ENCODE measurements around the gene PRKCA. TPM values are rescaled to one million over a fixed set of nuclear protein-coding genes. Genes with fewer than 3 reads are reported as not detected.
A peak's percentile ranks its signal among the peaks of the same experiment; 100 is the strongest.

The PRKCA gene
- total RNA-seq, 1 experiment from 2014 or later: 21.8 TPM

DNA sequence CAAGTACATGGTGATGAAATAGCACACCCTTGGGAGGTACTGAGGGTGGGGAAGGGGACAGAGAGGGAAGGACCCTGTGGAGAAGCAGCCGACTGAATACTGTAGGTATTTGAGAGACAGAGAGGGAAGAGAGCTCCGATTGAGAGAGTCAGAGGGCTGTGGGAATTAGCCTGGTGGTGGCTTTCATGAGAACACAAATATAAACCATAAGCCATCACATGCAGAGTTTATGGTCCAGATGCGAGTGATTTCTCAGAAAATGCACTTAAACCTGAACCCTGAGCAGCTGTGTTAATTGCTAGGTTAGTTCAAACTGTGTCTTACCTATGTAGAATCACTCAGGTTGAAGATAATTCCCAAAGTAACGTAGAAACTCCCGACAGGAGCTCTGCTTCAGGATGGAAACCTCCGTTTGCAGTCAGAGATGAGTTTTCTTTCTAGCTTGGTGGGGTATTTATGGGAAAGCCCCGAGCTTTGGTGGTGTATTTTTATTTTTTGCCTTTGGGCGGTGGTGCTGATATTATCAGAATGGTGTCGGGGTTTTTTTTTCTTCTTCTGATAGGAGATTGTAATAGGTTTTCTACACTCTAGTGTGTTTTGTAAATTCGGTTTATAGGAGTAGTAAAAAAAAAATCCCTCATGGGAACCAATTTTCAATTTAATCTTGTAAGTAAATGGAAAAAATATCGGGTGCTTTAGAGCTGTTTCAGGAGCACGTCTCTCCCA is 347.6 kb downstream of the PRKCA start:
- no peak for DNase-seq (ENCODE audit: low read depth)

DNA sequence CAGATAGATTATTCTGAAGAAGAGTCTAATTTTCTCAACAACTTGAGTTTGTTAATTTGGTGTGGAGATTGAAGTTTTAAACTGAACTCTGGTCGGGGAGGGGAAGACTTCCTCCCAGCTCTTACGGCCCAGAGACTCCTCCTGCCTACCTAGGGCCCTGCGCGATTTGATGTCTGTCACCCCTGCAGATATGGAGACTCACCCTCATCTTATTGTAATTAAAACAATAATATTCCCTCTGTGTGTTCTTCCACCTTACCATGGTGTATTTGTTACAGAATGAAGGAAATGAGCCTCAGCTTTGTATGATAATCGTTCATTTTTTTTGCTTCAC is 348.1 kb downstream of the PRKCA start:
- no peak for DNase-seq (ENCODE audit: low read depth)

DNA sequence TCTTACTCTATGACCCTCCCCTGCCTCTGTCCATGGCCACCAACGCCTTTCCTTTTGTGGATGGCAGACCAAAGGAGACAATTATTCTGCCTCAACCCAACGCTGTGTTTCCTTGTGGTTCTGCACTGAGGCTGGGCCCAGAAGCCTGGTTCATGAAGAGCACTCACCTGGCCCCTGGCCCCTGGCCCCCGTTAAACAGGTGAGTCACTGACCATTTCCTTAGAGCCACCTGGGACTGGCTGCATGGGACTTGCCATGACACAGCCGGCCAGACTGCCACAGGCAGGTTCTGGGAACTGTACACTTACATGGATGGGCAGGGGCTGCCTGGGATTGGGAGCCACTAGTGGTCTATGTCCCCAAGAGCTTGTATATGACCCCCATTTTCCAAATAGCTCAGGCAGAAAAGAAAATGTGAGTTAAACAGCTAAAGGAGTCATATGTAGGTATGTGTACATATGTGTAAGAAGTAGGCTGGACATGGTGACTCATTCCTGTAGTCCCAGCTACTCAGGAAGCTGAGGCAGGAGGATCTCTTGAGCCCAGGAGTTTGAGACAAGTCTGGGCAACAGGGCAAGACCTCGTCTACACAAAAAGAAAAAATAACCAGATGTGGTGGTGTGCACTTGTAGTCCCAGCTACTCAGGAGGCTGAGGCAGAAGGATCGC is 350.6 kb downstream of the PRKCA start:
- DNase-seq (ENCODE audit: low read depth): no peak

DNA sequence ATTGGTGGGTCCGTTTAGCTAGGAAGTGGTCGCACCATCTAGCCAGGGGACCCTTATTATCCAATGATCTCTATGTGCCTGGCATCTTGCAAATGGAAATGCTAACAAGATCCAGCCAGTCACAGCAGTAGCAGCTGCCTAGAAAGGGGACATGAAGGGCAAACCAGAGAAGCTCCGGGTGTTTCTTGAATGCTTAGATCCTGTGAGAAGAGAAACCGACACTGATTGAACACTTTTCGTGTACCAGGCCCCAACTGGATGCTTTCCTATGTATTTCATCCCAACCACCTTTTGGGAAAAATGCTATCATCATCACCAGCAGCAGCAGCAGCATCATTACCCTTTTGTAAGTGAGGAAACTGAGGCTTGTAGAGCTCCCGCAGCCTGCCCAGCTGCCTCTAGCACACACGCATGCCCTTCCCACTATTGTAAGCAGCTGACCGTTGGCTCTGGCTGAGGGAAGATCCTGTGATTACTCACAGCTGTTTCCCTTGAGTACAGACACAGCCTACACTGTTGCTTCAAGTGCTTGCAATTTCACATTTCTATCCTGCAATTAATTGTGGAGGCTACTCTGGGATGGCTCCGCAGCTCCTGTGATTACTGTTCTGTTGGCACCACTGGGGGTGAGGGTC is 351.8 kb downstream of the PRKCA start:
- no peak for DNase-seq (ENCODE audit: low read depth)

DNA sequence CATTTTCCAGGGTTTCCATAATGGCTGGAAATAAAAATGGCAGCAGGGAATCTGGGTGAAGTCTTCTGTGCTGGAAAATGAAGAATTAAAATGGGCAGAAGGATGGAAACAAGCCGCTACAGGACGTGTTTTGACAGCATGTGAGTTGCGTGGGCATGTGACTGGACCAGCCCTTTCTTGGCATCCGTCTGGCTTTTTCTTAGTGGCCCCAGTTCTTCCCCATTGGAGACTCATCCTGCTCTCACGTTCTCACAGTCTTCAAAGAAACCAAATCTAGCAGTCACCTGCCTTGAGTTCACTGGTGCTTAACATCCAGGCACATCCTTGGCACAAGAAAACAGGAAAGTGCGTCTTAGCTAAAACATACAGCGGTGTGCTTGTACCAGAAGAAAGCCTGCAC is 352.4 kb downstream of the PRKCA start:
- no peak for DNase-seq (ENCODE audit: low read depth)

DNA sequence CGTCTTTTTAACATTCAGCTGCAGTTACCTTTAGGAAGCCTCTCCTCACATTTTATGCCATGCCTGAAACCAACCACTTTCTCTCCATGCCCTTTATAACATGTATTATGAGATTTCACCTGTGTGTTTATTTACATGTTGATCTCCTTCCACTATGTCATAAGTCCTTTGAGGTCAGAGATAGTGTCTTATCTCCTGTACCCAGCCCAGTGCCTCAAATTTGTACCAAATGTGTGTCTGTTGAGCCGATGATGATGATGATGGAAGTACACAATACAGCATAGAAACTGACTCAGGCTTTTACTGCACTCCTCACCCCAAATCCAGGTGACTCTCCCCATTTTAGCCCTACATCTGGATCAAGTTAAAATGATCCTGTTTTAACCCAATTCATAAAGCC is 353.0 kb downstream of the PRKCA start:
- no peak for DNase-seq (ENCODE audit: low read depth)

DNA sequence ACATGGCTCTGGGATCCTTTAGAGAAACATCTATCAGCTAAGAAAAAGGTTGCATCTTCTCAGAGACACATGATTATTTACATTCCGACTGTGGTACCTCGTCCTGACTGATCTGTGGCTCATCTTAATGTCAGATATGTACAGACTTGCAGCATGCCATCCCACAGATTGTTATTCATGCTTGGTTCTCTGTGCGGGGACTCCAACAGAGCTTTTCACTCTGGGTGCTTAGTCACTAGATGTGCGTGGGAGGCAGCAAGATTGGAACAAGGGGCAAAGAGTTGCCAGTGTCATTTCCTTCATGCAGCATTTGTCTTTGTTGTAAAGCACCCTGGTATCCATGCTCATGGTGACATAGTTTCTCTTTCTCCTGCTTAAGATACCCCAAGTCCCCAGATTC is 353.4 kb downstream of the PRKCA start:
- DNase-seq (ENCODE audit: low read depth): peak; percentile 71

DNA sequence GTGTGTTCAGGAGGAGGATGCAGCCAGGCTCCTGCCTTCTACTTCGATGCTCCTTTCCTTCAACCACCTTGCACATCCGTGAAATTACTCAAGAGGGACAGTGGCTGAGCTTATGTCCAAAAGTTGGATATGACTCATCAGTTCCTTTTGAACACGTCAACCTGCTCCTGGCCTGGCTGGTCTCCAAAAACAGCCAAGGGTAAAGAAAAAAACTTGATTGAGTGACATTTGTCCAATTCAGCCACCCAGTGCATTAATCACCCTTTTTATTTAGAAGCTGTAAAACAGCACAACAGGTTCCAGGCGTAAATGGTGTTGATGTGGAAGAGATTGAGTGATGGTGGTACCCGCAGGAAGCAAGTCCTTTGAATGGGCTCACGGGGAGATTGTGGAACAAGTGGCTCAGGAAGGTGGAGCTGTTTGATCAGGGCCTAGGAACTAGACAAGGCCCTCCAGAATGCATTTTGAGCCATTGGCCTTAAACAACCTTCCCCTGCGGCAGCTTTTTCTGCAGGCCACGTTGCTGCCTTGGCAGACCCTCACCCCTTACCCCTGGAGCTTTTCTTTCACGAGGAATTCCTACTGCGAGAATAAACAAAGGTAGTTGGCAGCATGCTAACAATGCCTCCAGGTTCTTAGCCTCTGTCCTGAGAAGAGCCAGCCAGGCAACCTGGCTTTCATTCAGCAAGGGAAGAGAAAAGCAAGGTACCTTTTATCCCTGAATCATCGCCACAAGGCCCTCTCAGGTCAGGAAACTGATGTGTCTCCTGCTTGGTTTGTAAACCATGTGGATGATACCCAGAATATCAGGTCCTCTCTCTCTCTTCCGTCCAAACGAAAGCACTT is 359.2 kb downstream of the PRKCA start:
- DNase-seq (ENCODE audit: low read depth): peak; percentile 67

DNA sequence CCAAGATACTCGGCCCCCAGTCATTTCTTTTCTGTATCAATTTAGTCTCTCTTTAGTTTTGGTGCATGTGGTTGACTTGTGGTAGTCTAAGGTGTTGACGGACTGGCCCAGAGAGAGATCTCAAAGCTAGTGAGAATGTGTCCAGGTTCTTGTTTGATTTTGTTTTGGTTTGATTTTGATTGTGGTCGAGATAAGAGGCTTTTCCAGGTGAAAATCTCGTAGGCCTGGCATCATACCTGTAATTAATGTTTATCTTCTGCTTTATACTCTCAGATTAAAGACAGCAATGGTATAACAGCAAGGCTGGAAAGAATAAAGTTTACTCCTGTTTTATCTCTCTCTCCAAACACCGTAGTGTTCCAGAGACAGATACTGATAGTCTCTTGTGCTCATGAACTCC is 360.1 kb downstream of the PRKCA start:
- no peak for DNase-seq (ENCODE audit: low read depth)

DNA sequence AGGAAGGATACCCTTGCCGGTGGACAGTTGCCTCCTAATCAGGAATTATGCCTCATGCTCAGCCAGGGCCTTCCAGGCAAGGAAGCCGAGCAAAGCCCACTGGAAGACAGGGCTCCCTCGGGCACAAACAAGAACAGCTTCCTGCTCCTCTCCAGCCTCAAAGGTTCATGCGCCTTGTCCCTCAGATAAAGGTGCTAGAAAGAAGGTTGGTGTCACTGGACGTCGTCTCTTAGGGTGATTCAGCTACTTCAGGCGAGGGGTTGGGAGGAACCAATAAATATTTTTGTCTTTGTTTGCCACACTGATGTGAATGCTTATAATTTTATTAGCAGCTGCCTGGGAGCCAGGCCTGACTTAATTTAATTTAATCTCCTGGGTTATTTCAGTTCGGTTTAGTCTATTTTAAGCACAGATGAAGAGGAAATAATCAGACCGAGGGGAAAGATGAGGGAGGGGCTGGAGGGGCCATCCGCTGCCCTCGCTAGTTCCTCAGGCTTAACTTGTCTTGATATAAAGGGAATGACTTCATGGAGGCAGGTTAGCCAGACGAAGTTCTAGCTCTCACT is 360.7 kb downstream of the PRKCA start:
- DNase-seq (ENCODE audit: low read depth): no peak

DNA sequence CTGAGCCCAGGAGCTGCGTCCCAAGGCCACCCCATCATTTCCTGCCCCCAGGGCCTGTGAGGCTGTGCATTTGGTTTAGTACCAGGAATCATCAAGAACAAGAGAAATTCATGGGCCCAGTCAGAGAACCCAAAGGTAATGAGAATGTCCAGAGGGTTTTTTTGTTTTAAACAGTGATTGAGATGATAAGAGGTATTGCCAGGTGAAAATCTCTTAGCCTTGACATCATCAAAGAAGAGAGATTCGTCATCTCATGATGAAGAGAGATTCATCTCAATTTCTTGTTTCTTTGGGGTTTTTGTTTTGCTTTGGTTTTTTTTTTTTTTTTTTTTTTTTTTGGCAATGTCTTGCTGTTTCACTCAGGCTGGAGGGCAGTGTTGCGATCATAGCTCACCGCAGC is 361.9 kb downstream of the PRKCA start:
- DNase-seq (ENCODE audit: low read depth): no peak

DNA sequence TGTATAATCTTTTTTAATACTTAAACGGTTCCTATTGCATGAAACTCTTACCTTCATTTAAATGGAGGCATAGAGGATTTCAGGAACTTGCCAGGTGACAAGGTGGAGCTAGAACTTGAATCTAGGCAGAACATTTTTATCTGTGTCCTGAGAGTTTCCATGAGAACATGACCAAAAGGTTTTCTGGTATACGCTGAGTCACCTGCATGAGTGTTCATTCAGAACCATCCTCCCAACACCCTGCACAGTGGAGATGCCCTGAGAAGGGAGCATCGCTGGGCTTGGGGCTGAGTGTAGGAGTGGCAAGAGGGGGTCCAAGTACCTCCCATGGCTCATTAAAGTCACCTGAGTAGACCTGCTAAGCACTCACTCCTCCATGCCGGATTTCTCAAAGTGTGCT is 362.8 kb downstream of the PRKCA start:
- DNase-seq (ENCODE audit: low read depth): no peak

DNA sequence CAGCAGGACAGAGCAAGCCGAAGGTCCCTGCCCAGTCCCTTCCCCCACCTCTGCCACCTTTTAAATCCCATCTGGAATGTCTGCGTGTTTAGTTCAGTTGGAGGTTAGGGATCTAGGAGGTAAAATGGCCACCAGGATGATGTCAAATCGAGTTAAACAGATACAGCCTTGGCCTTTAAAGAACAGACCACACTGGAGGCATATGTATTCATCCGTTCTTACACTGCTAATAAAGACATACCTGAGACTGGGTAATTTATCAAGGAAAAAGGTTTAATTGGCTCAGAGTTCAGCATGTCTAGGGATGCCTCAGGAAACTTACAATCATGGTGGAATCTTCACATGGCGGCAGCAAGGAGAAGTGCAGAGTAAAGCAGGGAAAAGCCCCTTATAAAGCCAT is 364.7 kb downstream of the PRKCA start:
- no peak for DNase-seq (ENCODE audit: low read depth)

DNA sequence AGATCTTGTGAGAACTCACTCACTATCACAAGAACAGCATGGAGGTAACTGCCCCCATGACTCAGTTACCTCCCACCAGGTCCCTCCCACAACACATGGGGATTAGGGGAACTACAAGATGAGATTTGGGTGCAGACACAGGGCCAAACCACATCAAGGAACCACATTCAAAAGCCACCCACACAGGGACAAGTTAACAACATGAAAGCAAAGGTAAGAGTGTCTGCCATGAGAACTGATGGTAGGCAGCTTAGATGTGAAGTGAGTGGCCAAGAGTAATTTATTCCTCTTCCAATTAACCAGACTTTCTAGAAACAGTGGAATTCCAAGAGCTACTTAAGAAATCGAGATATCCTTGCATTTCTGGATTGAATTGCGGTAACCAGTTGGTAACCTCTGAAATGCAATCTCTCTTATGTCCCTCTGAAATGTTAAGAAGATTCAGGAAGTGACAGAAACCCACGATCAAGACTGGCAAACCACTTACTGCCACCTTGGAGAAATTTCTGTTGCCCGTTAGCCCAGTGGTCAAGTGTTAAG is 365.1 kb downstream of the PRKCA start:
- DNase-seq (ENCODE audit: low read depth): no peak

DNA sequence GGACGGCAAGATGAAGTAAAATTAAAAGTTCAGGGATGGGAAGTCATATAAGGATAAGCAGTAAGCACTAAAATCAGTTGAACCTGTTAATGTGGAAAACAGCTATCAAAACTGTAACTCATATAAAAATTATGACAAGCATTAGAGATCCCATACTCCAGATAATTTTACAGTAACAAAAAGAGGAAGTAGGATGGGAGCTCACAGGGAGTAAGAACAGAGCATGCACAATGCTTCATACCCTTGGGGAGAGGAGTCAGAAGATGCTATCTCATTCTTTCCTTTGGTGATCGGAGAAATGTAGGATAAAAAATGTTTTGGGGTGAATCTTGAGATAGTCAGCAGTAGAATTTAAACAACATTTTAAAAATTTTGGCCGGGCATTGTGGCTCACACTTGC is 367.8 kb downstream of the PRKCA start:
- no peak for DNase-seq (ENCODE audit: low read depth)

DNA sequence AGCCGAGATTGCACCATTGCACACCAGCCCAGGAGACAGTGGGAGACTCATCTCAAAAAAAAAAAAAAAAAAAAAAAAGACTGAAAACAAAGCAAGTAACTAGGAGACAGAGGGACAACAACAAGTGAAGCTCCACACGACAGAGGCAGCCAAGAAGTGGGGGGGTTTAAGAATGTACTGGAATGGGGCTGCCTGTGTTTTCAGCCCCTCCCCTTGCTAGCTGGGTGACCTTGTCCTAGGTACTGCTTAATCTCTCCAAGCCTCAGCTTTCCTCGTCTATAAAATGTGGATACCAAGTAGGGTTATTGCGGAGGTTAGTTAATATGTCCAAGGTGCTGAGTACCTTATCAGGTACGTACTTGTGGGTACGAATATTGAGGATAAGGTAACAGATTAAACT is 368.7 kb downstream of the PRKCA start:
- DNase-seq (ENCODE audit: low read depth): no peak

DNA sequence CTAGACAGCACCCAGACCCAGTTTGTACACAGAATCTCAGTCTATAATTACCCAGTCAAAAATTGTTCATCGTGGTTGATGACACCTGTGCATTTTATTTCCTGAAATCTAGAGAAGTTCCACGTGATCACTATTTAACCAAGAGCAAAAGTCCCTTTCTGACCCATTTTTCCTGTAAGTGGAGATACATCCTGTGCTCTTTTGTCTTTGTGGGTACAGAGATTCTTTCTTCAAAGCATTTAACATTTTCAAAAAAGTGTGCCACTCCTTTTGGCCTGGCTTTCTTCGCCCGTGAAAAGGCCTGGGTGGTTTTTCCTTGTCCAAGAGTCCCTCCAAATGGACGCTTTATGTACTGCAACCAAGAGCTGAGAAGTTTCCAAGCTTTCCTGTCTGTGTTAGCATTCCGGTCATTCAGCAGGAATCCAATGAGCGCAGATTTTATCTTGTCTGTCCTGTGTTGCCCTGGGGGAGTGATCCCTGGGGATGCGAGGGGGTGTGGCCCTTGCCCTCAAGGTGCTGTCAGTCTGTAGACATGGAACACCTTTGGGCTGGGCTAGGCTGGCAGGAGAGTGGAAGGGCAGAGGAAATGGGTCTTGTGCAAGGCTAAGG is 371.4 kb downstream of the PRKCA start:
- peak; percentile 55 for DNase-seq (ENCODE audit: low read depth)

DNA sequence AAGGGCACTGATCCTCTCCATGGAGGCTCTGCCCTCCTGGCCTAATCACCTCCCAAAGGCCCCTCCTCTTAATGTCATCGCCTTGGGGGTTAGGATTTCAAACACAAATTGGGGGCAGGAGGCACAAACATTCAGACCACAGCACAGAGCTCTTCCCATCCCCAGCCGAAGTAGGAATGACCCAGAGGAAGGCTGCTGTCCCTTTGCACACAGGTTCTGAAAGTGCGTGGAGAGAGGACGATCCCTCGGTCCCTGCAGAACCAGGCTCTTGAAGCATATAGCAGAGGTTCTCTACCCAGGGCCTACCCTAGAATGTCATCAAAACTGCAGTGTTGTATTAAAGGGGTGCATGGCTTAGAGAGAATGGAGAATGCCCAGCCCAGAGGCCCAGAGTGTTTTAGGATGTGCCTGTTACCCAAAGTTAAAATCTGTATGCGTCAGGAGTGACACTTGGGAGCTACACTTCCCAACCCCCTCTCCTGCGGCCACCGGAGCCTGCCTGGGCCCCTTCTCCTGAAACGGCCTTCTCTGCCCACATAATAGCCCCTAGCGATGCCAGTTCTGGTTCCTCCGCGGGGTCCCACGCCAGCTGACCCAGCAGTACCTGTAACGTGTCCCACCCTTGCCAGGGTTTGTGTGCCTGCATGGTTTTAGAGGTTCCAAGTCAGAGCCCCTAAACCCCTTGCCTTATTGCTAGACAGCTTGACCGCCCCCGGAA is 373.0 kb downstream of the PRKCA start:
- no peak for DNase-seq (ENCODE audit: low read depth)

DNA sequence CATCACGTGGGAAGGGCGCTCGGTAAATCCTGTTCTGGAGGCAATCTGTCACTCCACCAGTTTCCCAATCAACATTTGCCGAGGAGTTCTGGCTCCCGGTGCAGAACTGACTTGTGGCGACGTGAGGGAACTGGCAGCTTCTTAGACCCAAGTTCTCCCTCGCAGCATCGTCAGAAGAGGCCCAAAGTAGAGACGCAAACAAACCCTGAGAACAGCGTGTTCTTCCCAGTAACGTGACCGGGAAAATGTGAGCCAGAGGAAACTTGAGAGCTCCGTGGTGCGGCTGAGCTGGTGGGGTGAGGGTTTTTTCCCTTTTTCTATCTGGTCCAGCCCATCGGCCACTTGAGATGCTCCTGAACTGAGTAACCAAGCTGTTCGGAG is 373.6 kb downstream of the PRKCA start:
- DNase-seq (ENCODE audit: low read depth): no peak

DNA sequence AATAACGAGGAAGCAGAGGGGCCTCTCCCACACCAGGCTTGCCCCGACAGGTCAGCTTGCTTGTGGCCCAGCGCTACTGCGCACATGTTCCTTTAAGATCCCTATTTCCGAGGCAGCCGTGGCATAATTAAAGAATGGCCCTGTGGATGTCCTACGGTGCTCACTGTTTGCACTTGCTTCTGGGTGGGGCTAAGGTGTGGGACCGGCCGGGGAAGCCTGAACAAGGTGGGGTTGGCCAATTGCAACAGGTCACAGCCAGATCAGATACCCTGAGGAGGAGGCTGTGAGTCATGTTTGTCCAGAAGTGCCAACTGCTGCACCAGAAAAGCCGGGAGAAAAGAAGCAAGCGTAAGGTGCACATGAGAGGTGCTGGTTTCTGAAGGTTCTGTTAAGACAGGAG is 374.0 kb downstream of the PRKCA start:
- DNase-seq (ENCODE audit: low read depth): peak; percentile 15
